Suprapubic skin (tissue), 3 donors: ENCODE results near the gene KRTAP24-1.

Source experiments
- CTCF ChIP-seq, 2 donors: fragments of 200-600 bp in 1 of 2; fragments of 450-650 bp in 1 of 2; sonication (generic) in 1 of 2; IDR thresholded peaks; one replicate each; pipeline ENCODE4 v1.5.1; 2016 to 2019; ENCODE audit warnings: antibody characterized with exemption in 2 of 2, mild to moderate bottlenecking in 1 of 2, moderate library complexity in 1 of 2
- POLR2AphosphoS5 ChIP-seq, 3 donors: sonication (generic); formaldehyde crosslinking; IDR thresholded peaks; one replicate each; pipeline ENCODE4 v1.6.1; 2017; ENCODE audit warnings: antibody characterized with exemption in 3 of 3

GRCh38 chr21:30243691-30244090 is 39.1 kb downstream of the KRTAP24-1 start:
- TF ChIP-seq CTCF (IDR thresholded peaks at IDR 0.05), result no peak
- no peak for TF ChIP-seq POLR2AphosphoS5 (IDR thresholded peaks at IDR 0.05)
